ENCODE results near the gene ANG.
"Not testable (repeated sequence)": the region's sequence is repeated elsewhere in the genome, so short reads cannot be mapped to it uniquely, and the experiment has no call there.

The ANG gene

GRCh38 chr14:20697273-20698017 is 8.9 kb downstream of the ANG start:
- Histone ChIP-seq H3K27me3 (ENCODE audit: control insufficient read depth in 2 of 2, insufficient read depth in 2 of 2, low read length in 2 of 2) (no peaks in the 10 kb centered on the region), H3K9ac (ENCODE audit: low read depth in 1 of 2, low read length in 2 of 2) (no peak overlapping the region), H3K4me3 (ENCODE audit: low read length in 2 of 2) (no peak overlapping the region), H3K9me3 (ENCODE audit: control insufficient read depth in 2 of 2, low read length in 2 of 2) (no peaks in the 10 kb centered on the region), H3K4me1 (ENCODE audit: control insufficient read depth in 2 of 2, insufficient read depth in 2 of 2, low read length in 2 of 2) (peaks cover 0 to 3% of the 10 kb centered on the region in 2 donors), H3K27ac (ENCODE audit: low read depth in 2 of 2, low read length in 2 of 2) (no peak overlapping the region), H3K36me3 (ENCODE audit: control insufficient read depth in 2 of 2, insufficient read depth in 2 of 2, low read length in 2 of 2) (peaks cover 14 to 17% of the 10 kb centered on the region in 2 donors)

GRCh38 chr14:20698018-20698329 is 9.4 kb downstream of the ANG start:
- no peak overlapping the region for H3K9ac ChIP-seq (ENCODE audit: low read depth in 1 of 2, low read length in 2 of 2)
- no peaks in the 10 kb centered on the region for H3K9me3 ChIP-seq (ENCODE audit: control insufficient read depth in 2 of 2, low read length in 2 of 2)
- peaks cover 0 to 3% of the 10 kb centered on the region in 2 donors for H3K4me1 ChIP-seq (ENCODE audit: control insufficient read depth in 2 of 2, insufficient read depth in 2 of 2, low read length in 2 of 2)
- no peak overlapping the region for H3K4me3 ChIP-seq (ENCODE audit: low read length in 2 of 2)
- no peaks in the 10 kb centered on the region for H3K27me3 ChIP-seq (ENCODE audit: control insufficient read depth in 2 of 2, insufficient read depth in 2 of 2, low read length in 2 of 2)
- peaks cover 14 to 17% of the 10 kb centered on the region in 2 donors for H3K36me3 ChIP-seq (ENCODE audit: control insufficient read depth in 2 of 2, insufficient read depth in 2 of 2, low read length in 2 of 2)
- no peak overlapping the region for H3K27ac ChIP-seq (ENCODE audit: low read depth in 2 of 2, low read length in 2 of 2)

GRCh38 chr14:20698934-20699333 is 10.4 kb downstream of the ANG start:
- Histone ChIP-seq H3K9ac (ENCODE audit: low read depth in 1 of 2, low read length in 2 of 2) (no peak overlapping the region), H3K4me3 (ENCODE audit: low read length in 2 of 2) (no peak overlapping the region), H3K9me3 (ENCODE audit: control insufficient read depth in 2 of 2, low read length in 2 of 2) (no peaks in the 10 kb centered on the region), H3K27ac (ENCODE audit: low read depth in 2 of 2, low read length in 2 of 2) (no peak overlapping the region), H3K27me3 (ENCODE audit: control insufficient read depth in 2 of 2, insufficient read depth in 2 of 2, low read length in 2 of 2) (no peaks in the 10 kb centered on the region), H3K4me1 (ENCODE audit: control insufficient read depth in 2 of 2, insufficient read depth in 2 of 2, low read length in 2 of 2) (peaks cover 0 to 3% of the 10 kb centered on the region in 2 donors), H3K36me3 (ENCODE audit: control insufficient read depth in 2 of 2, insufficient read depth in 2 of 2, low read length in 2 of 2) (peaks cover 6 to 11% of the 10 kb centered on the region in 2 donors)

- Histone ChIP-seq H3K36me3 (ENCODE audit: control insufficient read depth in 2 of 2, insufficient read depth in 2 of 2, low read length in 2 of 2) (peaks cover 6 to 10% of the 10 kb centered on the region in 2 donors), H3K9me3 (ENCODE audit: control insufficient read depth in 2 of 2, low read length in 2 of 2) (no peaks in the 10 kb centered on the region), H3K4me1 (ENCODE audit: control insufficient read depth in 2 of 2, insufficient read depth in 2 of 2, low read length in 2 of 2) (peaks cover 0 to 3% of the 10 kb centered on the region in 2 donors), H3K9ac (ENCODE audit: low read depth in 1 of 2, low read length in 2 of 2) (no peak overlapping the region), H3K27me3 (ENCODE audit: control insufficient read depth in 2 of 2, insufficient read depth in 2 of 2, low read length in 2 of 2) (no peaks in the 10 kb centered on the region), H3K27ac (ENCODE audit: low read depth in 2 of 2, low read length in 2 of 2) (no peak overlapping the region), H3K4me3 (ENCODE audit: low read length in 2 of 2) (no peak overlapping the region)
These were observed 11.4 kb downstream of the ANG start for GRCh38 chr14:20699931-20700330.

- not testable (repeated sequence) for H3K9ac ChIP-seq (ENCODE audit: low read depth in 1 of 2, low read length in 2 of 2); H3K36me3 ChIP-seq (ENCODE audit: control insufficient read depth in 2 of 2, insufficient read depth in 2 of 2, low read length in 2 of 2); H3K9me3 ChIP-seq (ENCODE audit: control insufficient read depth in 2 of 2, low read length in 2 of 2); H3K4me3 ChIP-seq (ENCODE audit: low read length in 2 of 2); H3K27ac ChIP-seq (ENCODE audit: low read depth in 2 of 2, low read length in 2 of 2); H3K4me1 ChIP-seq (ENCODE audit: control insufficient read depth in 2 of 2, insufficient read depth in 2 of 2, low read length in 2 of 2); H3K27me3 ChIP-seq (ENCODE audit: control insufficient read depth in 2 of 2, insufficient read depth in 2 of 2, low read length in 2 of 2)
These were observed 12.4 kb downstream of the ANG start for GRCh38 chr14:20700965-20701364.

GRCh38 chr14:20706657-20707355 is 18.2 kb downstream of the ANG start:
- Histone ChIP-seq H3K36me3 (ENCODE audit: control insufficient read depth in 2 of 2, insufficient read depth in 2 of 2, low read length in 2 of 2) (no peaks in the 10 kb centered on the region), H3K27ac (ENCODE audit: low read depth in 2 of 2, low read length in 2 of 2) (no peak overlapping the region), H3K27me3 (ENCODE audit: control insufficient read depth in 2 of 2, insufficient read depth in 2 of 2, low read length in 2 of 2) (no peaks in the 10 kb centered on the region), H3K4me1 (ENCODE audit: control insufficient read depth in 2 of 2, insufficient read depth in 2 of 2, low read length in 2 of 2) (no peaks in the 10 kb centered on the region), H3K9ac (ENCODE audit: low read depth in 1 of 2, low read length in 2 of 2) (no peak overlapping the region), H3K9me3 (ENCODE audit: control insufficient read depth in 2 of 2, low read length in 2 of 2) (peaks cover 0 to 3% of the 10 kb centered on the region in 2 donors), H3K4me3 (ENCODE audit: low read length in 2 of 2) (no peak overlapping the region)

- no peaks in the 10 kb centered on the region for H3K27me3 ChIP-seq (ENCODE audit: control insufficient read depth in 2 of 2, insufficient read depth in 2 of 2, low read length in 2 of 2)
- no peaks in the 10 kb centered on the region for H3K4me1 ChIP-seq (ENCODE audit: control insufficient read depth in 2 of 2, insufficient read depth in 2 of 2, low read length in 2 of 2)
- H3K4me3 ChIP-seq (ENCODE audit: low read length in 2 of 2), result no peak overlapping the region
- H3K27ac ChIP-seq (ENCODE audit: low read depth in 2 of 2, low read length in 2 of 2), result no peak overlapping the region
- H3K36me3 ChIP-seq (ENCODE audit: control insufficient read depth in 2 of 2, insufficient read depth in 2 of 2, low read length in 2 of 2), result no peaks in the 10 kb centered on the region
- peaks cover 0 to 3% of the 10 kb centered on the region in 2 donors for H3K9me3 ChIP-seq (ENCODE audit: control insufficient read depth in 2 of 2, low read length in 2 of 2)
- no peak overlapping the region for H3K9ac ChIP-seq (ENCODE audit: low read depth in 1 of 2, low read length in 2 of 2)
These were observed 19.1 kb downstream of the ANG start for GRCh38 chr14:20707622-20708021.

- Histone ChIP-seq H3K9me3 (ENCODE audit: control insufficient read depth in 2 of 2, low read length in 2 of 2) (peaks cover 0 to 3% of the 10 kb centered on the region in 2 donors), H3K4me3 (ENCODE audit: low read length in 2 of 2) (no peak overlapping the region), H3K27ac (ENCODE audit: low read depth in 2 of 2, low read length in 2 of 2) (no peak overlapping the region), H3K36me3 (ENCODE audit: control insufficient read depth in 2 of 2, insufficient read depth in 2 of 2, low read length in 2 of 2) (no peaks in the 10 kb centered on the region), H3K27me3 (ENCODE audit: control insufficient read depth in 2 of 2, insufficient read depth in 2 of 2, low read length in 2 of 2) (no peaks in the 10 kb centered on the region), H3K9ac (ENCODE audit: low read depth in 1 of 2, low read length in 2 of 2) (no peak overlapping the region), H3K4me1 (ENCODE audit: control insufficient read depth in 2 of 2, insufficient read depth in 2 of 2, low read length in 2 of 2) (no peaks in the 10 kb centered on the region)
These were observed 22.7 kb downstream of the ANG start for GRCh38 chr14:20711261-20711660.

GRCh38 chr14:20711685-20712084 is 23.1 kb downstream of the ANG start:
- Histone ChIP-seq H3K36me3 (ENCODE audit: control insufficient read depth in 2 of 2, insufficient read depth in 2 of 2, low read length in 2 of 2) (no peaks in the 10 kb centered on the region), H3K9ac (ENCODE audit: low read depth in 1 of 2, low read length in 2 of 2) (no peak overlapping the region), H3K27me3 (ENCODE audit: control insufficient read depth in 2 of 2, insufficient read depth in 2 of 2, low read length in 2 of 2) (no peaks in the 10 kb centered on the region), H3K4me3 (ENCODE audit: low read length in 2 of 2) (no peak overlapping the region), H3K27ac (ENCODE audit: low read depth in 2 of 2, low read length in 2 of 2) (no peak overlapping the region), H3K4me1 (ENCODE audit: control insufficient read depth in 2 of 2, insufficient read depth in 2 of 2, low read length in 2 of 2) (no peaks in the 10 kb centered on the region), H3K9me3 (ENCODE audit: control insufficient read depth in 2 of 2, low read length in 2 of 2) (peaks cover 0 to under 1% of the 10 kb centered on the region in 2 donors)

- H3K4me3 ChIP-seq (ENCODE audit: low read length in 2 of 2), result no peak overlapping the region
These were observed 24.3 kb downstream of the ANG start for GRCh38 chr14:20712904-20713303.

More at GRCh38 chr14:20712904-20713303, 24.3 kb downstream of the ANG start:
- H3K27ac ChIP-seq (ENCODE audit: low read depth in 2 of 2, low read length in 2 of 2), result no peak overlapping the region
- no peaks in the 10 kb centered on the region for H3K4me1 ChIP-seq (ENCODE audit: control insufficient read depth in 2 of 2, insufficient read depth in 2 of 2, low read length in 2 of 2)
- no peaks in the 10 kb centered on the region for H3K27me3 ChIP-seq (ENCODE audit: control insufficient read depth in 2 of 2, insufficient read depth in 2 of 2, low read length in 2 of 2)
- H3K9ac ChIP-seq (ENCODE audit: low read depth in 1 of 2, low read length in 2 of 2), result no peak overlapping the region
- H3K36me3 ChIP-seq (ENCODE audit: control insufficient read depth in 2 of 2, insufficient read depth in 2 of 2, low read length in 2 of 2), result no peaks in the 10 kb centered on the region
- H3K9me3 ChIP-seq (ENCODE audit: control insufficient read depth in 2 of 2, low read length in 2 of 2), result no peaks in the 10 kb centered on the region
